NB4 (cell line): ENCODE results near the gene TMCO1.
"Not testable (repeated sequence)": the region's sequence is repeated elsewhere in the genome, so short reads cannot be mapped to it uniquely, and the experiment has no call there.

Experiments used
- DNase-seq: peaks from one replicate; pipeline ENCODE4 v3.0.0; 2010; ENCODE audit warnings: low read depth
- H3K4me3 ChIP-seq: one replicate; pipeline ENCODE4 v1.5.1; 2011; ENCODE audit warnings: mild to moderate bottlenecking, low read depth, low read length, moderate library complexity
- MYC ChIP-seq: IDR thresholded peaks from 2 replicates; pipeline ENCODE4 v1.6.1; 2011; ENCODE audit warnings: low read depth, low read length
- POLR2A ChIP-seq: IDR thresholded peaks from 2 replicates; pipeline ENCODE4 v1.6.1; 2011; ENCODE audit warnings: mild to moderate bottlenecking; ENCODE audit not compliant: insufficient read length; ENCODE audit errors: extremely low read depth
- TF ChIP-seq, protein P1 (sequence below): IDR thresholded peaks from 2 replicates; pipeline ENCODE4 v1.6.1; 2011; ENCODE audit warnings: low read depth, low read length
- TF ChIP-seq, protein P2 (sequence below): IDR thresholded peaks from one replicate; pipeline ENCODE4 v1.5.1; 2012; ENCODE audit warnings: low read depth, low read length

TMCO1 gene, protein sequence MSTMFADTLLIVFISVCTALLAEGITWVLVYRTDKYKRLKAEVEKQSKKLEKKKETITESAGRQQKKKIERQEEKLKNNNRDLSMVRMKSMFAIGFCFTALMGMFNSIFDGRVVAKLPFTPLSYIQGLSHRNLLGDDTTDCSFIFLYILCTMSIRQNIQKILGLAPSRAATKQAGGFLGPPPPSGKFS

DNA sequence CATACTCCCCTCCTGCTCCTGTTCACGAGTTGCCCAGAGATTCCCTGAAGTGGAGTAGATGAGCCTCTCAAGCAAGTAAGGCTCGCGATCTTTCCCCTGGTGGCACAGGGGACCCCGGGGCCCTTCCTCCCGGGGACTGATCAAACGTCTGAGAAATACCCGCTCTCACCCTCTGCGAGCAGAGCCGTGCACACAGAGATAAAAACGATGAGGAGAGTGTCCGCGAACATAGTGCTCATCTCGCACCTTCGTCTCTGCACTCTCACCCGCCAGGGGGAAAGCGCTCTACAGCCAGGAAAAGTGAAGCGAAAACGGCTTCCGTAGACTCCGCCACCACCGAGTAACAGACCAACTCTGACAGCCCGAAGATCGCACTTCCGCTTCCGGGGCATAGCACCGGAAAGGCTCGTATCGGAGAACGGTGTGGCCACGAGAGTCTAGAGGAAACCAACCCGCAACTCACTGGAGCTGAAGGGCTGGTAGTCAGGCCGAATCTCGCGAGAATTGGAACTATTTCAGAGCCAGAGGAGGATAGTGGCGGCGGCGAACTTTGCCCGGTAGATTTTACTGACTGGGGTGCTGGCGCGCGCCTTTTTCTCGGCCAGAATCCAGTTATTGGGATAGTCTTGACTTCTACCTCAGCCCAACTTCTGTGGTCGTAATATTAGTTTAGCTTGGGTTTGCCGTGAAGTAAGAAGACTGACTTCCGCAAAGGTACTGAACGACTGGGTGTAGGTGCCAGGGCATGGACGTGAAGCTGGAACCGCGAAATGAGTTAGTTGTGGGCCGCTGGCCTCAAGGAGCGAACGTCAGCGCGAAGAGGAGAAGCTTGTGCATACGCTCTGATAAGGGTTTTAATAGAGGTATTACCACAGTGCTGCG lies at the start of gene TMCO1:
Gene TMCO1 (minus strand): TSS at position 356 of the 882 bp plus-strand sequence. CDS start 117 bp downstream, at position 239.
- peak; percentile 98 for DNase-seq
- TF ChIP-seq, protein P1, sequence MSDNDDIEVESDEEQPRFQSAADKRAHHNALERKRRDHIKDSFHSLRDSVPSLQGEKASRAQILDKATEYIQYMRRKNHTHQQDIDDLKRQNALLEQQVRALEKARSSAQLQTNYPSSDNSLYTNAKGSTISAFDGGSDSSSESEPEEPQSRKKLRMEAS, result peak; percentile 82
- TF ChIP-seq, protein P2, sequence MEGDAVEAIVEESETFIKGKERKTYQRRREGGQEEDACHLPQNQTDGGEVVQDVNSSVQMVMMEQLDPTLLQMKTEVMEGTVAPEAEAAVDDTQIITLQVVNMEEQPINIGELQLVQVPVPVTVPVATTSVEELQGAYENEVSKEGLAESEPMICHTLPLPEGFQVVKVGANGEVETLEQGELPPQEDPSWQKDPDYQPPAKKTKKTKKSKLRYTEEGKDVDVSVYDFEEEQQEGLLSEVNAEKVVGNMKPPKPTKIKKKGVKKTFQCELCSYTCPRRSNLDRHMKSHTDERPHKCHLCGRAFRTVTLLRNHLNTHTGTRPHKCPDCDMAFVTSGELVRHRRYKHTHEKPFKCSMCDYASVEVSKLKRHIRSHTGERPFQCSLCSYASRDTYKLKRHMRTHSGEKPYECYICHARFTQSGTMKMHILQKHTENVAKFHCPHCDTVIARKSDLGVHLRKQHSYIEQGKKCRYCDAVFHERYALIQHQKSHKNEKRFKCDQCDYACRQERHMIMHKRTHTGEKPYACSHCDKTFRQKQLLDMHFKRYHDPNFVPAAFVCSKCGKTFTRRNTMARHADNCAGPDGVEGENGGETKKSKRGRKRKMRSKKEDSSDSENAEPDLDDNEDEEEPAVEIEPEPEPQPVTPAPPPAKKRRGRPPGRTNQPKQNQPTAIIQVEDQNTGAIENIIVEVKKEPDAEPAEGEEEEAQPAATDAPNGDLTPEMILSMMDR, result no peak
- peak; percentile 97 for TF ChIP-seq MYC
- peak; percentile 87 for TF ChIP-seq POLR2A

DNA sequence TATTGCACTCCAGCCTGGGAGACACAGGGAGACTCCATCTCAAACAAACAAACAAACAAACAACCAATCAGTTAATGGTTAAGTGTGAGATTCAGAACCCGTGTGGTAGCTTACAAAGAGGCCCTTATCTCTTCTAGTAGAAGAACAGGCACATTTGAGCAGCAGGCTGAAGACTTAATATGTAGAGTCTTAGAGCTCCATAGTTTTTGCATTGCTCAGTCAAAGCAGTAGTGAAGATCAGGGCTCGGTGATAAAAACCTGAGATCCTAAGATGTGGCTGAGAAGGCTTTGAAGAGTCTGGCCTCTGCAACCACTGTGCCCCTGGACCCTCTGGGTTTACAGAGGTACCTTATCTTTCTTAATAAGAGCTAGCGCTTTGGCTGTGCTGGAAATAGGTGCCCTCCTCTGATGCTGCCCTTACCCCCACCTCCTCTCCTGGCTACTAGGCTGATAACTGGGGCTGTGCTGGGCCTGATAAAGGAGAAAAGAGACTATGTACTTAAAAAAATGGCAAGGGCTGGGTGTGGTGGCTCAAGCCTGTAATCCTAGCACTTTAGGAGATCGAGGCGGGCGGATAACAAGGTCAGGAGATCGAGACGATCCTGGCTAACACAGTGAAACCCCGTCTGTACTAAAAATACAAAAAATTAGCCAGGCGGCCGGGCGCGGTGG lies 48.3 kb upstream of the TMCO1 start:
- no peak overlapping the region for H3K4me3 ChIP-seq
- no peak for DNase-seq
- TF ChIP-seq, protein P2, result no peak
- TF ChIP-seq MYC, result no peak
- no peak for TF ChIP-seq POLR2A
- TF ChIP-seq, protein P1, result no peak

More for the DNA sequence above, at the start of gene TMCO1:
- H3K4me3 ChIP-seq, result peak within 1 kb of the TSS; percentile 96

GRCh38 chr1:165816157-165816556 lies 47.5 kb upstream of the TMCO1 start:
- no peak for DNase-seq
- H3K4me3 ChIP-seq, result no peak overlapping the region
- no peak for TF ChIP-seq POLR2A
- TF ChIP-seq, protein P1, result no peak
- TF ChIP-seq, protein P2, result no peak

- TF ChIP-seq, protein P2, result no peak
- no peak for TF ChIP-seq POLR2A
- TF ChIP-seq, protein P1, result no peak
- no peak for TF ChIP-seq MYC
- no peak overlapping the region for H3K4me3 ChIP-seq
- no peak for DNase-seq
These were observed 47.1 kb upstream of the TMCO1 start for GRCh38 chr1:165815725-165816124.

- DNase-seq, result no peak
- no peak overlapping the region for H3K4me3 ChIP-seq
- no peak for TF ChIP-seq MYC
- TF ChIP-seq, protein P2, result no peak
- TF ChIP-seq POLR2A, result no peak
- TF ChIP-seq, protein P1, result no peak
These were observed 38.9 kb upstream of the TMCO1 start for GRCh38 chr1:165807613-165808012.

GRCh38 chr1:165804513-165804912 lies 35.8 kb upstream of the TMCO1 start:
- not testable (repeated sequence) for DNase-seq

More at GRCh38 chr1:165804513-165804912, 35.8 kb upstream of the TMCO1 start:
- not testable (repeated sequence) for H3K4me3 ChIP-seq
